Measurements from ENCODE around the gene MAP3K1.

- TF ChIP-seq CTCF (conservative IDR thresholded peaks at IDR 0.05): no peak
- TF ChIP-seq ZFX (IDR thresholded peaks at IDR 0.05): no peak
These were observed 7.6 kb downstream of the MAP3K1 start for GRCh38 chr5:56822981-56823380.
